DND-41 (cell line): ENCODE data around the gene LCMT2.
A peak's percentile ranks its signal among the peaks of the same experiment; 100 is the strongest.

Experiments used
- ATAC-seq: fragments of 200-7000 bp; cut with Tn5 transposase; 3 replicates; pipeline ENCODE4 v1.9.1; 2021; ENCODE audit warnings: low read depth; ENCODE audit not compliant: insufficient read depth
- DNase-seq: peaks from one replicate; pipeline ENCODE4 v3.0.0-alpha.2; 2020
- H2AFZ ChIP-seq: 2 replicates; pipeline ENCODE4 v1.6.0; 2012; ENCODE audit warnings: low read depth, low read length
- H3K27ac ChIP-seq: 2 replicates; pipeline ENCODE4 v1.5.1; 2012; ENCODE audit warnings: low read length, inconsistent platforms
- H3K27me3 ChIP-seq: fragments of 200-600 bp; sonication (generic); 2 replicates; pipeline ENCODE4 v1.6.0; 2012; ENCODE audit warnings: low read length, mild to moderate bottlenecking, inconsistent platforms; ENCODE audit not compliant: insufficient read depth, poor library complexity
- H3K36me3 ChIP-seq: 2 replicates; pipeline ENCODE4 v1.5.1; 2012; ENCODE audit warnings: low read length, inconsistent platforms; ENCODE audit not compliant: insufficient read depth
- H3K4me1 ChIP-seq: 2 replicates; pipeline ENCODE4 v1.5.1; 2012; ENCODE audit warnings: mild to moderate bottlenecking, low read length; ENCODE audit not compliant: insufficient read depth
- H3K4me2 ChIP-seq: 2 replicates; pipeline ENCODE4 v1.6.0; 2012; ENCODE audit warnings: mild to moderate bottlenecking, moderate library complexity, low read length, inconsistent platforms; ENCODE audit not compliant: insufficient read depth
- H3K4me3 ChIP-seq, 2 experiments: fragments of 200-600 bp in 1 of 2; shearing (Covaris generic) in 1 of 2; 2 replicates each; pipeline ENCODE4 v1.5.1; 2012 to 2016; ENCODE audit warnings: inconsistent platforms in 2 of 2, low read length in 2 of 2, mild to moderate bottlenecking in 2 of 2, low read depth in 1 of 2, moderate library complexity in 1 of 2
- H3K79me2 ChIP-seq: 2 replicates; pipeline ENCODE4 v1.6.0; 2012; ENCODE audit warnings: low read length, inconsistent platforms; ENCODE audit not compliant: insufficient read depth
- H3K9ac ChIP-seq: 2 replicates; pipeline ENCODE4 v1.6.0; 2012; ENCODE audit warnings: low read depth, mild to moderate bottlenecking, inconsistent platforms, low read length, moderate library complexity
- H3K9me3 ChIP-seq: 2 replicates; pipeline ENCODE4 v1.5.1; 2012; ENCODE audit warnings: low read length, moderate library complexity, mild to moderate bottlenecking, inconsistent platforms; ENCODE audit not compliant: insufficient read depth, severe bottlenecking
- H4K20me1 ChIP-seq: 2 replicates; pipeline ENCODE4 v1.6.0; 2012; ENCODE audit warnings: low read length; ENCODE audit not compliant: insufficient read depth
- EZH2 ChIP-seq: IDR thresholded peaks from 3 replicates; pipeline ENCODE4 v1.6.1; 2012; ENCODE audit warnings: borderline replicate concordance, low read depth, mild to moderate bottlenecking, moderate library complexity, low read length, inconsistent platforms; ENCODE audit not compliant: severe bottlenecking
- TF ChIP-seq, protein P1 (sequence below): IDR thresholded peaks from 2 replicates; pipeline ENCODE4 v1.5.1; 2012; ENCODE audit warnings: borderline replicate concordance, low read length, moderate library complexity, mild to moderate bottlenecking; ENCODE audit not compliant: poor library complexity, severe bottlenecking; ENCODE audit errors: extremely low read depth

Gene LCMT2, protein sequence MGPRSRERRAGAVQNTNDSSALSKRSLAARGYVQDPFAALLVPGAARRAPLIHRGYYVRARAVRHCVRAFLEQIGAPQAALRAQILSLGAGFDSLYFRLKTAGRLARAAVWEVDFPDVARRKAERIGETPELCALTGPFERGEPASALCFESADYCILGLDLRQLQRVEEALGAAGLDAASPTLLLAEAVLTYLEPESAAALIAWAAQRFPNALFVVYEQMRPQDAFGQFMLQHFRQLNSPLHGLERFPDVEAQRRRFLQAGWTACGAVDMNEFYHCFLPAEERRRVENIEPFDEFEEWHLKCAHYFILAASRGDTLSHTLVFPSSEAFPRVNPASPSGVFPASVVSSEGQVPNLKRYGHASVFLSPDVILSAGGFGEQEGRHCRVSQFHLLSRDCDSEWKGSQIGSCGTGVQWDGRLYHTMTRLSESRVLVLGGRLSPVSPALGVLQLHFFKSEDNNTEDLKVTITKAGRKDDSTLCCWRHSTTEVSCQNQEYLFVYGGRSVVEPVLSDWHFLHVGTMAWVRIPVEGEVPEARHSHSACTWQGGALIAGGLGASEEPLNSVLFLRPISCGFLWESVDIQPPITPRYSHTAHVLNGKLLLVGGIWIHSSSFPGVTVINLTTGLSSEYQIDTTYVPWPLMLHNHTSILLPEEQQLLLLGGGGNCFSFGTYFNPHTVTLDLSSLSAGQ

DNA sequence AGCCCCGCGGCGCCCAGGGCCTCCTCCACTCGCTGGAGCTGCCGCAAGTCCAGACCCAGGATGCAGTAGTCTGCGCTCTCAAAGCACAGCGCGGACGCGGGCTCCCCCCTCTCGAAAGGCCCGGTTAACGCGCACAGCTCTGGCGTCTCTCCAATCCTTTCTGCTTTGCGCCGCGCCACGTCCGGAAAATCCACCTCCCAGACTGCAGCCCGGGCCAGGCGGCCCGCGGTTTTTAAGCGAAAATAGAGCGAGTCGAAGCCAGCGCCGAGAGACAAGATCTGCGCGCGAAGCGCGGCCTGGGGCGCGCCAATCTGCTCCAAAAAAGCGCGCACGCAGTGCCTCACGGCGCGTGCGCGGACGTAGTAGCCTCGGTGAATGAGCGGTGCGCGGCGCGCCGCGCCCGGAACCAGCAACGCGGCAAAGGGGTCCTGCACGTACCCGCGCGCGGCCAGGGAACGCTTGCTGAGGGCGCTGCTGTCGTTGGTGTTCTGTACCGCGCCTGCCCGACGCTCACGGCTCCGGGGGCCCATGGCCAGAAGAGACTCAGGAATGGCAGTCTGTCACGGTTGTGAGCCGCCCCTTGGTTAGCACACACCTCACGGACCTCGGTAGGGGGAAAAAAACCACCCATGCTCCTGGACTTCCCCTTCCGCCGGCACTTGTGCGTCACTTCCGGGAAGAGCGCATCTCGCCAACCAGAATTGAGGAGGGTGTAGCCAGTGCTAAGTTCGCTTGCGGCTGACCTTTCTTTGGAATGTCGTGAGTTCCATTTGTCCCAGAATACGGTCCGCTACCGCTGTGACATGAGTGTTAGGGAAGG is at the start of gene LCMT2:
Gene LCMT2, minus strand, starts transcription at position 614 of the 820 bp plus-strand sequence. Its CDS starts 84 bp downstream, at position 530.
- H3K27me3 ChIP-seq = no peaks in the 10 kb centered on the region
- peak within 1 kb of the TSS; percentile 99 for H3K9ac ChIP-seq
- no peaks in the 10 kb centered on the region for H3K9me3 ChIP-seq
- peak within 1 kb of the TSS; percentile 95 for H3K27ac ChIP-seq
- peaks cover 16% of the 10 kb centered on the region for H4K20me1 ChIP-seq
- H3K4me2 ChIP-seq = peak within 1 kb of the TSS; percentile 77
- H3K36me3 ChIP-seq = peaks cover 22% of the 10 kb centered on the region
- peaks cover 24% of the 10 kb centered on the region for H3K79me2 ChIP-seq
- peak within 1 kb of the TSS; percentile 93 for H2AFZ ChIP-seq
- H3K4me1 ChIP-seq = peaks cover 33% of the 10 kb centered on the region
- peak; percentile 90 for DNase-seq
- peak within 1 kb of the TSS; percentile 41 to 80 for H3K4me3 ChIP-seq
- TF ChIP-seq, protein P1, sequence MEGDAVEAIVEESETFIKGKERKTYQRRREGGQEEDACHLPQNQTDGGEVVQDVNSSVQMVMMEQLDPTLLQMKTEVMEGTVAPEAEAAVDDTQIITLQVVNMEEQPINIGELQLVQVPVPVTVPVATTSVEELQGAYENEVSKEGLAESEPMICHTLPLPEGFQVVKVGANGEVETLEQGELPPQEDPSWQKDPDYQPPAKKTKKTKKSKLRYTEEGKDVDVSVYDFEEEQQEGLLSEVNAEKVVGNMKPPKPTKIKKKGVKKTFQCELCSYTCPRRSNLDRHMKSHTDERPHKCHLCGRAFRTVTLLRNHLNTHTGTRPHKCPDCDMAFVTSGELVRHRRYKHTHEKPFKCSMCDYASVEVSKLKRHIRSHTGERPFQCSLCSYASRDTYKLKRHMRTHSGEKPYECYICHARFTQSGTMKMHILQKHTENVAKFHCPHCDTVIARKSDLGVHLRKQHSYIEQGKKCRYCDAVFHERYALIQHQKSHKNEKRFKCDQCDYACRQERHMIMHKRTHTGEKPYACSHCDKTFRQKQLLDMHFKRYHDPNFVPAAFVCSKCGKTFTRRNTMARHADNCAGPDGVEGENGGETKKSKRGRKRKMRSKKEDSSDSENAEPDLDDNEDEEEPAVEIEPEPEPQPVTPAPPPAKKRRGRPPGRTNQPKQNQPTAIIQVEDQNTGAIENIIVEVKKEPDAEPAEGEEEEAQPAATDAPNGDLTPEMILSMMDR = peak; percentile 1
- TF ChIP-seq EZH2 = no peak
- peak; percentile 88 for ATAC-seq

DNA sequence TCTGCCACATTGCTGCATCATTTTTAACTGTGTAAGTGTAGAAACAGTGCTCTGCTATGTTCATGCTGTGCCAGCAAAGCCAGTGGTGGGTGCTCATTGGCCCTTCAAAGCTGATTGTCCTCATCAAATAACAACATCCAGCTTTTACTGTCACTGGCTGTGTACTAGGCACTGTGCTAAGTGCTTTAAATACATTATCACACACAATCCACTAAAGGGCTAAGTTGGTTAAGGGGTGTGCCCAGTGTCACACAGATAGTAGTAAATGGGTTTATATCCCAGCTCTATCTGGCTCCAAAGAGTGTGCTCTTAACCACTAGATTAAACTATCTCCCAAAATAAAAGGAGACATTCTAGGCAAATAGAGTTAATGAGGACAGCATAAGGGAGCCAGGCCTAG is 48.2 kb upstream of the LCMT2 start:
- no peaks in the 10 kb centered on the region for H3K27me3 ChIP-seq
- ATAC-seq = no peak
- no peak overlapping the region for H2AFZ ChIP-seq
- no peak for DNase-seq
- no peaks in the 10 kb centered on the region for H3K4me1 ChIP-seq
- no peak overlapping the region for H3K27ac ChIP-seq
- no peak overlapping the region for H3K9ac ChIP-seq
- peaks cover 15% of the 10 kb centered on the region; the same call in 1 of the 2 replicates for H3K79me2 ChIP-seq
- no peak overlapping the region for H3K4me2 ChIP-seq
- H3K36me3 ChIP-seq = peaks cover 62% of the 10 kb centered on the region
- TF ChIP-seq, protein P1 = no peak
- TF ChIP-seq EZH2 = no peak
- H3K4me3 ChIP-seq = no peak overlapping the region
- H4K20me1 ChIP-seq = peaks cover 4% of the 10 kb centered on the region; the same call in 1 of the 2 replicates
- no peaks in the 10 kb centered on the region for H3K9me3 ChIP-seq

- peaks cover 47% of the 10 kb centered on the region for H3K36me3 ChIP-seq
- peak; percentile 73 for ATAC-seq
- H3K27me3 ChIP-seq = no peaks in the 10 kb centered on the region
- H3K4me3 ChIP-seq = no peak overlapping the region
- peaks cover 19% of the 10 kb centered on the region for H3K4me1 ChIP-seq
- peaks cover 4% of the 10 kb centered on the region; the same call in 1 of the 2 replicates for H4K20me1 ChIP-seq
- DNase-seq = peak; percentile 42
- no peak for TF ChIP-seq EZH2
- TF ChIP-seq, protein P1 = peak; percentile 78
- H3K9me3 ChIP-seq = no peaks in the 10 kb centered on the region
- H2AFZ ChIP-seq = no peak overlapping the region
- H3K27ac ChIP-seq = no peak overlapping the region
- H3K4me2 ChIP-seq = no peak overlapping the region
- H3K9ac ChIP-seq = no peak overlapping the region
- peaks cover 38% of the 10 kb centered on the region for H3K79me2 ChIP-seq
Observed at GRCh38 chr15:43376017-43376705, 45.8 kb upstream of the LCMT2 start.
